Measurements from ENCODE around the gene SCYL1. TPM values are rescaled to one million over a fixed set of nuclear protein-coding genes. Genes with fewer than 3 reads are reported as not detected.
A peak's percentile ranks its signal among the peaks of the same experiment; 100 is the strongest.

Gene SCYL1
- total and polyA plus RNA-seq, 7 donors: 66.9 to 106 (median 87.4) TPM

DNA sequence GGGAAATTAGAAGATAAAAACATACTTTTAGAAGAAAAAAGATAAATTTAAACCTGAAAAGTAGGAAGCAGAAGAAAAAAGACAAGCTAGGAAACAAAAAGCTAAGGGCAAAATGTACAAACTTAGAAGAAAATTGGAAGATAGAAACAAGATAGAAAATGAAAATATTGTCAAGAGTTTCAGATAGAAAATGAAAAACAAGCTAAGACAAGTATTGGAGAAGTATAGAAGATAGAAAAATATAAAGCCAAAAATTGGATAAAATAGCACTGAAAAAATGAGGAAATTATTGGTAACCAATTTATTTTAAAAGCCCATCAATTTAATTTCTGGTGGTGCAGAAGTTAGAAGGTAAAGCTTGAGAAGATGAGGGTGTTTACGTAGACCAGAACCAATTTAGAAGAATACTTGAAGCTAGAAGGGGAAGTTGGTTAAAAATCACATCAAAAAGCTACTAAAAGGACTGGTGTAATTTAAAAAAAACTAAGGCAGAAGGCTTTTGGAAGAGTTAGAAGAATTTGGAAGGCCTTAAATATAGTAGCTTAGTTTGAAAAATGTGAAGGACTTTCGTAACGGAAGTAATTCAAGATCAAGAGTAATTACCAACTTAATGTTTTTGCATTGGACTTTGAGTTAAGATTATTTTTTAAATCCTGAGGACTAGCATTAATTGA is 25.0 kb upstream of the SCYL1 start:
- no peak for TF ChIP-seq CTCF (IDR thresholded peaks at IDR 0.05)
- 0% methylated on average over 3 of the region's 3 CpGs for WGBS, 3 donors
- intact Hi-C loops (cut with DNase I): loop anchor here in 1 of 2 donors (2.0 kb wide), 2 partner anchors 23 to 77 kb away; partner anchors contain the start of gene NEAT1
- Histone ChIP-seq H3K9me3 (no peaks in the 10 kb centered on the region), H3K36me3 (ENCODE audit: insufficient read depth in 1 of 2, low read depth in 1 of 2) (peaks cover 8 to 52% of the 10 kb centered on the region in 2 donors), H3K27ac (peak overlapping the region; percentile 99), H3K4me3 (peak overlapping the region; percentile 92), H3K4me1 (peaks cover 25% of the 10 kb centered on the region), H3K27me3 (ENCODE audit: insufficient read depth in 3 of 3, low read length in 2 of 3) (no peaks in the 10 kb centered on the region)
- DNase-seq (no peak), ATAC-seq (no peak)

DNA sequence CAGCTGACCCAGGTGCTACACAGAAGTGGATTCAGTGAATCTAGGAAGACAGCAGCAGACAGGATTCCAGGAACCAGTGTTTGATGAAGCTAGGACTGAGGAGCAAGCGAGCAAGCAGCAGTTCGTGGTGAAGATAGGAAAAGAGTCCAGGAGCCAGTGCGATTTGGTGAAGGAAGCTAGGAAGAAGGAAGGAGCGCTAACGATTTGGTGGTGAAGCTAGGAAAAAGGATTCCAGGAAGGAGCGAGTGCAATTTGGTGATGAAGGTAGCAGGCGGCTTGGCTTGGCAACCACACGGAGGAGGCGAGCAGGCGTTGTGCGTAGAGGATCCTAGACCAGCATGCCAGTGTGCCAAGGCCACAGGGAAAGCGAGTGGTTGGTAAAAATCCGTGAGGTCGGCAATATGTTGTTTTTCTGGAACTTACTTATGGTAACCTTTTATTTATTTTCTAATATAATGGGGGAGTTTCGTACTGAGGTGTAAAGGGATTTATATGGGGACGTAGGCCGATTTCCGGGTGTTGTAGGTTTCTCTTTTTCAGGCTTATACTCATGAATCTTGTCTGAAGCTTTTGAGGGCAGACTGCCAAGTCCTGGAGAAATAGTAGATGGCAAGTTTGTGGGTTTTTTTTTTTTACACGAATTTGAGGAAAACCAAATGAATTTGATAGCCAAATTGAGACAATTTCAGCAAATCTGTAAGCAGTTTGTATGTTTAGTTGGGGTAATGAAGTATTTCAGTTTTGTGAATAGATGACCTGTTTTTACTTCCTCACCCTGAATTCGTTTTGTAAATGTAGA is 24.3 kb upstream of the SCYL1 start:
- Histone ChIP-seq H3K27ac (peak overlapping the region; percentile 99), H3K27me3 (ENCODE audit: insufficient read depth in 3 of 3, low read length in 2 of 3) (no peaks in the 10 kb centered on the region), H3K9me3 (no peaks in the 10 kb centered on the region), H3K4me1 (peaks cover 26% of the 10 kb centered on the region), H3K4me3 (peak overlapping the region; percentile 92), H3K36me3 (ENCODE audit: insufficient read depth in 1 of 2, low read depth in 1 of 2) (peaks cover 8 to 59% of the 10 kb centered on the region in 2 donors)
- WGBS, 3 donors: 0 to 1% (median 0%) methylated on average over 20 of the region's 20 CpGs
- intact Hi-C loops (cut with DNase I): loop anchor here in 1 of 2 donors (2.0 kb wide), 1 partner anchor 24 kb away; no protein-coding TSS in a partner anchor
- no peak for ATAC-seq
- peak; percentile 43 to 72 for DNase-seq
- TF ChIP-seq CTCF (IDR thresholded peaks at IDR 0.05): no peak

GRCh38 chr11:65501186-65501471 is 23.8 kb upstream of the SCYL1 start:
- no peaks in the 10 kb centered on the region for H3K27me3 ChIP-seq (ENCODE audit: insufficient read depth in 3 of 3, low read length in 2 of 3)
- H3K9me3 ChIP-seq: no peaks in the 10 kb centered on the region
- ATAC-seq: no peak
- peak overlapping the region; percentile 99 for H3K27ac ChIP-seq
- peak overlapping the region; percentile 92 for H3K4me3 ChIP-seq
- no peak for DNase-seq
- intact Hi-C loops (cut with DNase I): loop anchor here in 1 of 2 donors (2.0 kb wide), 1 partner anchor 24 kb away; no protein-coding TSS in a partner anchor
- peaks cover 8 to 64% of the 10 kb centered on the region in 2 donors for H3K36me3 ChIP-seq (ENCODE audit: insufficient read depth in 1 of 2, low read depth in 1 of 2)
- 0% methylated on average over 2 of the region's 2 CpGs for WGBS, 3 donors
- no peak for TF ChIP-seq CTCF (IDR thresholded peaks at IDR 0.05)
- peaks cover 26% of the 10 kb centered on the region for H3K4me1 ChIP-seq

DNA sequence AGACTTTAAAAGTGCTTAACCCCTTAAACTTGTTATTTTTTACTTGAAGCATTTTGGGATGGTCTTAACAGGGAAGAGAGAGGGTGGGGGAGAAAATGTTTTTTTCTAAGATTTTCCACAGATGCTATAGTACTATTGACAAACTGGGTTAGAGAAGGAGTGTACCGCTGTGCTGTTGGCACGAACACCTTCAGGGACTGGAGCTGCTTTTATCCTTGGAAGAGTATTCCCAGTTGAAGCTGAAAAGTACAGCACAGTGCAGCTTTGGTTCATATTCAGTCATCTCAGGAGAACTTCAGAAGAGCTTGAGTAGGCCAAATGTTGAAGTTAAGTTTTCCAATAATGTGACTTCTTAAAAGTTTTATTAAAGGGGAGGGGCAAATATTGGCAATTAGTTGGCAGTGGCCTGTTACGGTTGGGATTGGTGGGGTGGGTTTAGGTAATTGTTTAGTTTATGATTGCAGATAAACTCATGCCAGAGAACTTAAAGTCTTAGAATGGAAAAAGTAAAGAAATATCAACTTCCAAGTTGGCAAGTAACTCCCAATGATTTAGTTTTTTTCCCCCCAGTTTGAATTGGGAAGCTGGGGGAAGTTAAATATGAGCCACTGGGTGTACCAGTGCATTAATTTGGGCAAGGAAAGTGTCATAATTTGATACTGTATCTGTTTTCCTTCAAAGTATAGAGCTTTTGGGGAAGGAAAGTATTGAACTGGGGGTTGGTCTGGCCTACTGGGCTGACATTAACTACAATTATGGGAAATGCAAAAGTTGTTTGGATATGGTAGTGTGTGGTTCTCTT is 23.2 kb upstream of the SCYL1 start:
- intact Hi-C loops (cut with DNase I): loop anchor here in 1 of 2 donors (2.0 kb wide), 1 partner anchor 25 kb away; no protein-coding TSS in a partner anchor
- no peak for ATAC-seq
- 0 to 1% (median 0%) methylated on average over 3 of the region's 3 CpGs for WGBS, 3 donors
- Histone ChIP-seq H3K27ac (peak overlapping the region; percentile 99), H3K9me3 (no peaks in the 10 kb centered on the region), H3K4me1 (peaks cover 26% of the 10 kb centered on the region), H3K27me3 (ENCODE audit: insufficient read depth in 3 of 3, low read length in 2 of 3) (no peaks in the 10 kb centered on the region), H3K36me3 (ENCODE audit: insufficient read depth in 1 of 2, low read depth in 1 of 2) (peaks cover 8 to 69% of the 10 kb centered on the region in 2 donors), H3K4me3 (peak overlapping the region; percentile 92)
- no peak for DNase-seq
- no peak for TF ChIP-seq CTCF (IDR thresholded peaks at IDR 0.05)

Measured in psoas muscle (tissue), 8 donors.